Measurements from ENCODE around the gene CASZ1.

- no peak for TF ChIP-seq CTCF (IDR thresholded peaks at IDR 0.05; ENCODE audit: insufficient read depth, low read length, poor library complexity, severe bottlenecking)
- TF ChIP-seq EZH2phosphoT487 (conservative IDR thresholded peaks at IDR 0.05; ENCODE audit: low read length) = no peak
Observed at GRCh38 chr1:10623686-10624145, 172.7 kb downstream of the CASZ1 start.
